HepG2 (cell line): ENCODE results near the gene MAEA. TPM values are rescaled to one million over a fixed set of nuclear protein-coding genes. Genes with fewer than 3 reads are reported as not detected.

Experiments used
- ATAC-seq: fragments of 200-7000 bp; cut with Tn5 transposase; 3 replicates; pipeline ENCODE4 v1.9.1; 2020; ENCODE audit warnings: mild to moderate bottlenecking, moderate library complexity
- BruUV-seq: library from RNA; stranded (reverse); fragments of 400-500 nt; replicated peaks from 2 replicates; lab custom pipeline; 2021; lab: Mats Ljungman, UMichigan
- CTCF ChIA-PET: fragments of 300-600 bp; formaldehyde crosslinking; extraction: SDS; loops from one replicate; lab custom pipeline; 2021; ENCODE audit warnings: low total read pairs, inconsistent platforms, low intra/inter-chr PET ratio; lab: Yijun Ruan, JAX
- POLR2A ChIA-PET: fragments of 350-600 bp; sonication (Branson Sonifier 250); formaldehyde crosslinking; loops from one replicate; lab custom pipeline; 2020; ENCODE audit warnings: antibody characterized with exemption, inconsistent platforms; lab: Yijun Ruan, JAX
- DNase-seq: peaks from one replicate; pipeline ENCODE4 v3.0.0-alpha.2; 2015; ENCODE audit warnings: low spot score
- FAIRE-seq: peaks from 3 replicates; lab custom pipeline; 2011; peaks lifted over from hg19 to GRCh38; lab: Jason Lieb, UNC
- H2AFZ ChIP-seq: one replicate; pipeline ENCODE4 v1.6.1; 2011; ENCODE audit warnings: low read length, inconsistent platforms
- H3K27ac ChIP-seq: fragments of 300-600 bp; 3 replicates; pipeline ENCODE4 v1.8.0; 2011; ENCODE audit warnings: mixed run types, mild to moderate bottlenecking, mixed read lengths, low read length, inconsistent platforms; ENCODE audit not compliant: insufficient read depth; ENCODE audit errors: extremely low read length
- H3K27me3 ChIP-seq, 2 experiments: fragments of 200-600 bp in 1 of 2; 2 replicates in 1 of 2; 3 replicates in 1 of 2; pipeline versions ENCODE4 v1.6.0 to v1.8.0; 2011; ENCODE audit warnings: low read length in 2 of 2, mild to moderate bottlenecking in 2 of 2, moderate library complexity in 2 of 2, inconsistent platforms in 1 of 2; ENCODE audit not compliant: insufficient read depth in 2 of 2, control insufficient read depth in 1 of 2
- H3K36me3 ChIP-seq, 2 experiments: fragments of 200-600 bp in 1 of 2; replicated peaks in 1 of 2; 2 replicates in 1 of 2; 3 replicates in 1 of 2; pipeline versions ENCODE4 v1.5.1 to v1.8.0; 2011; ENCODE audit warnings: low read length in 2 of 2, inconsistent platforms in 1 of 2; ENCODE audit not compliant: insufficient read depth in 2 of 2, control insufficient read depth in 1 of 2
- H3K4me1 ChIP-seq: 2 replicates; pipeline ENCODE4 v1.5.1; 2012; ENCODE audit warnings: low read length, inconsistent platforms; ENCODE audit not compliant: insufficient read depth
- H3K4me2 ChIP-seq: 2 replicates; pipeline ENCODE4 v1.6.0; 2011; ENCODE audit warnings: low read depth, low read length, inconsistent platforms
- H3K4me3 ChIP-seq, 3 experiments: fragments of 200-600 bp in 1 of 3; sonication (generic), shearing (Covaris generic) in 1 of 3; replicated peaks in 1 of 3; 2 replicates each; pipeline ENCODE4 v1.5.1; 2011 to 2016; ENCODE audit warnings: low read length in 3 of 3, inconsistent platforms in 2 of 3, low read depth in 2 of 3, mild to moderate bottlenecking in 2 of 3, control low read depth in 1 of 3, mixed read lengths in 1 of 3; ENCODE audit not compliant: insufficient read depth in 1 of 3
- H3K79me2 ChIP-seq: one replicate; pipeline ENCODE4 v1.6.1; 2011; ENCODE audit warnings: low read length, inconsistent platforms; ENCODE audit not compliant: insufficient read depth
- H3K9ac ChIP-seq: 2 replicates; pipeline ENCODE4 v1.6.0; 2011; ENCODE audit warnings: mild to moderate bottlenecking, low read depth, low read length, inconsistent platforms; ENCODE audit not compliant: insufficient read depth
- H3K9me3 ChIP-seq: 2 replicates; pipeline ENCODE4 v1.5.1; 2012; ENCODE audit warnings: mild to moderate bottlenecking, low read length
- H4K20me1 ChIP-seq: 2 replicates; pipeline ENCODE4 v1.6.0; 2011; ENCODE audit warnings: inconsistent platforms, mild to moderate bottlenecking, low read length, moderate library complexity; ENCODE audit not compliant: insufficient read depth
- ATF7-NPFF ChIP-seq: sonication (generic); formaldehyde crosslinking; IDR thresholded peaks from 2 replicates; pipeline ENCODE4 v1.8.1; 2023; ENCODE audit warnings: mild to moderate bottlenecking, low read depth, missing genetic modification reagents, moderate library complexity
- MAF1 ChIP-seq: sonication (generic); formaldehyde crosslinking; IDR thresholded peaks from 2 replicates; pipeline ENCODE4 v1.5.0; 2020; ENCODE audit warnings: missing genetic modification reagents, borderline replicate concordance
- NCOA5 ChIP-seq: sonication (generic); formaldehyde crosslinking; IDR thresholded peaks from 2 replicates; pipeline ENCODE4 v1.4.0; 2020; ENCODE audit warnings: missing genetic modification reagents
- NKX3-1 ChIP-seq: sonication (generic); formaldehyde crosslinking; IDR thresholded peaks from 2 replicates; pipeline ENCODE4 v1.5.0; 2020; ENCODE audit warnings: missing genetic modification reagents
- RFX3 ChIP-seq: IDR thresholded peaks from 2 replicates; pipeline ENCODE4 v1.6.1; 2016; ENCODE audit warnings: missing biosample characterization, missing genetic modification reagents
- RORA ChIP-seq: sonication (generic); formaldehyde crosslinking; IDR thresholded peaks from 2 replicates; pipeline ENCODE4 v1.5.0; 2020; ENCODE audit warnings: mild to moderate bottlenecking, missing genetic modification reagents, moderate library complexity
- RXRA ChIP-seq: sonication (generic); formaldehyde crosslinking; IDR thresholded peaks from 2 replicates; pipeline ENCODE4 v1.5.1; 2020; ENCODE audit warnings: missing genetic modification reagents
- SIN3B ChIP-seq: fragments of 150-350 bp; IDR thresholded peaks from 2 replicates; pipeline ENCODE4 v1.6.1; 2014; ENCODE audit warnings: low read length
- SRSF4 ChIP-seq: fragments of 200-400 bp; formaldehyde crosslinking; IDR thresholded peaks from one replicate; pipeline ENCODE4 v1.6.1; 2018; ENCODE audit warnings: mild to moderate bottlenecking, low read depth, low read length, moderate library complexity; ENCODE audit not compliant: poor library complexity, severe bottlenecking
- TP53 ChIP-seq: sonication (generic); formaldehyde crosslinking; conservative IDR thresholded peaks from 2 replicates; pipeline ENCODE4 v1.4.0; 2020; ENCODE audit warnings: missing genetic modification reagents
- ZFYVE20 ChIP-seq: sonication (generic); formaldehyde crosslinking; IDR thresholded peaks from 2 replicates; pipeline ENCODE4 v1.8.0; 2023; ENCODE audit warnings: low read depth, mild to moderate bottlenecking, moderate library complexity, missing genetic modification reagents, borderline replicate concordance
- ZKSCAN5 ChIP-seq: sonication (generic); formaldehyde crosslinking; IDR thresholded peaks from 2 replicates; pipeline ENCODE4 v1.5.1; 2020; ENCODE audit warnings: mild to moderate bottlenecking, missing genetic modification reagents
- ZNF337 ChIP-seq: sonication (generic); formaldehyde crosslinking; IDR thresholded peaks from 2 replicates; pipeline ENCODE4 v1.5.1; 2020; ENCODE audit warnings: missing genetic modification reagents, low read depth, mild to moderate bottlenecking, borderline replicate concordance
- ZNF431 ChIP-seq: sonication (generic); formaldehyde crosslinking; IDR thresholded peaks from 2 replicates; pipeline ENCODE4 v1.9.0; 2022; ENCODE audit warnings: missing genetic modification reagents, low read depth, mild to moderate bottlenecking, borderline replicate concordance
- ZNF644 ChIP-seq: IDR thresholded peaks from 2 replicates; pipeline ENCODE4 v1.6.1; 2016; ENCODE audit warnings: low read depth
- WGBS: methylation state at CpG from one replicate; pipeline ENCODE4 v1.1.6; 2017; ENCODE audit warnings: low lambda C conversion rate; 5-methylcytosine and 5-hydroxymethylcytosine counted together
- in situ Hi-C: cut with HindIII; loops from 2 replicates; pipeline ENCODE4 v1.10.0; 2017; ENCODE audit warnings: low pct_unique_long_range_greater_than_20kb; ENCODE audit not compliant: extremely low pct_ligation_motif_present
- intact Hi-C: fragments of 100-400 bp; cut with micrococcal nuclease; formaldehyde crosslinking; loops from one replicate; pipeline ENCODE4 v1.10.0; 2022; ENCODE audit not compliant: unreplicated experiment
- polyA plus RNA-seq, 8 experiments: library from polyadenylated mRNA; depleted of rRNA in 3 of 8; stranded (reverse) in 7 of 8; unstranded in 1 of 8; fragments of >200 nt; fragmentation: Illumina TruSeq in 4 of 8; extraction: Trizol in 4 of 8; gene quantifications; 2 replicates each; pipeline versions ENCODE4 v1.2.1 to v1.2.3, GENCODE V29; 2011 to 2016; ENCODE audit warnings: low read depth in 4 of 8, missing spikeins in 1 of 8, mixed read lengths in 1 of 8; ENCODE audit not compliant: insufficient read depth in 1 of 8
- total RNA-seq, 5 experiments: library from RNA; depleted of rRNA; stranded (reverse); fragments of >200 nt; fragmentation: Illumina TruSeq; extraction: Trizol; gene quantifications; 2 replicates each; pipeline ENCODE4 v1.2.3, GENCODE V29; 2016; ENCODE audit warnings: low read depth in 1 of 5
- TF ChIP-seq, protein P1 (sequence below): sonication (generic); formaldehyde crosslinking; IDR thresholded peaks from 2 replicates; pipeline ENCODE4 v1.4.0; 2020; ENCODE audit warnings: missing genetic modification reagents
- TF ChIP-seq, protein P2 (sequence below): sonication (generic); formaldehyde crosslinking; IDR thresholded peaks from 2 replicates; pipeline ENCODE4 v1.8.1; 2022; ENCODE audit warnings: mild to moderate bottlenecking, missing genetic modification reagents
- TF ChIP-seq, protein P3 (sequence below): sonication (generic); formaldehyde crosslinking; IDR thresholded peaks from 2 replicates; pipeline ENCODE4 v1.4.0; 2020; ENCODE audit warnings: missing genetic modification reagents

MAEA gene
- total and polyA plus RNA-seq, 2 of the 13 experiments (the other 11 are each of a cell fraction or from before 2014, with no cell fraction given): 52.0 to 57.1 TPM

DNA sequence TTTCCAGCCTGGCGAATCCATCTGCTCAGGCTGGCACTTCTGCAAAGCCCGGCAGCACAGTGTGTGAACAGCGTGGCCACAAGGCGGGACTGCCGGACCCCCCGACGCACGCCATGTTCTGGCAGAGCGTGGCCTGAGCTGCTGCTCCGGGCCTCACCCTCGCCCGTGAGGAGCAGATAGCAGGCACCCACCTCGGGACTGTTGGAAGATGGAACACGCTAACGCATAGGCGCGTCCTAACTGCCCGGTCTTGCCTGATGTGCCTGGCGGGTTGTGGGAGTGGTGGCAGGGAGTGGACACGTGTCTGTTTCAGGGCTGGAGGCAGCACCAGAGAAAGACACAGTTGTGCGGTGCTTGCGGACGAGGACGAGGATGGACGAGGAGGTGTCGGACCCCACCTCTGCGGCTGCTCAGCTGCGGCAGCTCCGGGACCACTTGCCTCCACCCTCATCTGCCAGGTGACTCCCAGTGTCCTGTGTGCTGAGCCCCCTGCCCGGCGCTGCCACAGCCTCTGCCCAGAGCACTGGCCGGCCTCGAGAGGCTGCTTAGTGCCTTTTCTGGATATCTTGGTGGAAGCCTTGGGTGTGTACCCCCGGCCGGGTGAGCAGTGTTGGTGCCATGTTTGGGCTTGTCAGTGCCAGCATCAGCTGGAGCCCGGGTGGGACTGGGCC, 85.5 kb downstream of the MAEA start (continued):
- TF ChIP-seq, protein P1, sequence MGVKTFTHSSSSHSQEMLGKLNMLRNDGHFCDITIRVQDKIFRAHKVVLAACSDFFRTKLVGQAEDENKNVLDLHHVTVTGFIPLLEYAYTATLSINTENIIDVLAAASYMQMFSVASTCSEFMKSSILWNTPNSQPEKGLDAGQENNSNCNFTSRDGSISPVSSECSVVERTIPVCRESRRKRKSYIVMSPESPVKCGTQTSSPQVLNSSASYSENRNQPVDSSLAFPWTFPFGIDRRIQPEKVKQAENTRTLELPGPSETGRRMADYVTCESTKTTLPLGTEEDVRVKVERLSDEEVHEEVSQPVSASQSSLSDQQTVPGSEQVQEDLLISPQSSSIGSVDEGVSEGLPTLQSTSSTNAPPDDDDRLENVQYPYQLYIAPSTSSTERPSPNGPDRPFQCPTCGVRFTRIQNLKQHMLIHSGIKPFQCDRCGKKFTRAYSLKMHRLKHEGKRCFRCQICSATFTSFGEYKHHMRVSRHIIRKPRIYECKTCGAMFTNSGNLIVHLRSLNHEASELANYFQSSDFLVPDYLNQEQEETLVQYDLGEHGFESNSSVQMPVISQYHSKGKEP (CRISPR knock-in tag): no peak
- TF ChIP-seq ZFYVE20 (CRISPR knock-in tag) (no peak), SIN3B (no peak), ZNF337 (CRISPR knock-in tag) (no peak), RXRA (CRISPR knock-in tag) (no peak)
- TF ChIP-seq, all 625 proteins: peak for 0

DNA sequence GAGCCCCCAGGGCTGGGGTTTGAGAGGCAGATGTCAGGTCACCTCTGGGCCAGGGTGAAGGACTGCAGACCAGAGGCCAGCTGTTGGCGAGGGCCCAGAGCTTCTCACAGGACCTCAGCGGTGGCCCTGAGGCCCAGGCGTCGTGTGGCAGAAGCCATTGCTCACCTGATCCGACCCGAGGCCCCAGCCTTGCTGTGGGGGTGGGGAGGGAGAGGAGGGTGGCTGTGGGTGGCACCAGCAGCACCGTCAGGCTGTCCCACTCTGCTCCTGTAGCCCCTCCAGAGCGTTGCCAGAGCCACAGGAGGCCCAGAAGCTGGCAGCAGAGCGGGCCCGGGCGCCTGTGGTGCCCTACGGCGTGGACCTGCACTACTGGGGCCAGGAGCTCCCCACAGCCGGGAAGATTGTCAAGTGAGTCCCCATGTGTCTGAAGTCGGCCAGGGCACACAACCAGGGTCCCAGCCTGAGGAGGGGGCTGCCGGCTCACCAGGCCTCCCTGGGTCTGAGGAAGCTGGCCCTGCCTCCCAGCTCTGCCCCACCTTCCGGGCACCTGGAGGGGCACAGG, 86.2 kb downstream of the MAEA start:
- in situ Hi-C loops (no loop called here), intact Hi-C loops (no loop called here)
- FAIRE-seq (no peak), ATAC-seq (no peak), DNase-seq (no peak)
- no CpG with 5 or more reads among the region's 17 CpGs for WGBS
- no peaks in the 10 kb centered on the region for H3K4me1 ChIP-seq
- H3K4me2 ChIP-seq: no peak overlapping the region
- no peaks in the 10 kb centered on the region for H4K20me1 ChIP-seq
- no TSS peak for BruUV-seq
- no peak overlapping the region for H3K4me3 ChIP-seq
- CTCF ChIA-PET: no interaction called here
- peaks cover 2 to 22% of the 10 kb centered on the region in 2 experiments; a peak in 4 of 5 replicates for H3K36me3 ChIP-seq
- no peak overlapping the region for H2AFZ ChIP-seq
- no peaks in the 10 kb centered on the region for H3K27me3 ChIP-seq
- H3K9me3 ChIP-seq: no peaks in the 10 kb centered on the region
- H3K79me2 ChIP-seq: no peaks in the 10 kb centered on the region
- no peak overlapping the region for H3K27ac ChIP-seq
- H3K9ac ChIP-seq: no peak overlapping the region
- POLR2A ChIA-PET: interaction anchor here (1.4 kb wide), 1 partner anchor 16 kb away, joined by 3 read pairs; no protein-coding TSS in a partner anchor
- no peak for TF ChIP-seq SRSF4
- no peak for TF ChIP-seq TP53 (CRISPR knock-in tag)
- no peak for TF ChIP-seq ZKSCAN5
- TF ChIP-seq ZNF644: no peak
- TF ChIP-seq RORA (CRISPR knock-in tag): no peak
- TF ChIP-seq, protein P2, sequence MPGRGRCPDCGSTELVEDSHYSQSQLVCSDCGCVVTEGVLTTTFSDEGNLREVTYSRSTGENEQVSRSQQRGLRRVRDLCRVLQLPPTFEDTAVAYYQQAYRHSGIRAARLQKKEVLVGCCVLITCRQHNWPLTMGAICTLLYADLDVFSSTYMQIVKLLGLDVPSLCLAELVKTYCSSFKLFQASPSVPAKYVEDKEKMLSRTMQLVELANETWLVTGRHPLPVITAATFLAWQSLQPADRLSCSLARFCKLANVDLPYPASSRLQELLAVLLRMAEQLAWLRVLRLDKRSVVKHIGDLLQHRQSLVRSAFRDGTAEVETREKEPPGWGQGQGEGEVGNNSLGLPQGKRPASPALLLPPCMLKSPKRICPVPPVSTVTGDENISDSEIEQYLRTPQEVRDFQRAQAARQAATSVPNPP (CRISPR knock-in tag): no peak
- no peak for TF ChIP-seq NCOA5
- TF ChIP-seq ATF7-NPFF: no peak
- TF ChIP-seq MAF1 (CRISPR knock-in tag): no peak
- TF ChIP-seq, protein P3, sequence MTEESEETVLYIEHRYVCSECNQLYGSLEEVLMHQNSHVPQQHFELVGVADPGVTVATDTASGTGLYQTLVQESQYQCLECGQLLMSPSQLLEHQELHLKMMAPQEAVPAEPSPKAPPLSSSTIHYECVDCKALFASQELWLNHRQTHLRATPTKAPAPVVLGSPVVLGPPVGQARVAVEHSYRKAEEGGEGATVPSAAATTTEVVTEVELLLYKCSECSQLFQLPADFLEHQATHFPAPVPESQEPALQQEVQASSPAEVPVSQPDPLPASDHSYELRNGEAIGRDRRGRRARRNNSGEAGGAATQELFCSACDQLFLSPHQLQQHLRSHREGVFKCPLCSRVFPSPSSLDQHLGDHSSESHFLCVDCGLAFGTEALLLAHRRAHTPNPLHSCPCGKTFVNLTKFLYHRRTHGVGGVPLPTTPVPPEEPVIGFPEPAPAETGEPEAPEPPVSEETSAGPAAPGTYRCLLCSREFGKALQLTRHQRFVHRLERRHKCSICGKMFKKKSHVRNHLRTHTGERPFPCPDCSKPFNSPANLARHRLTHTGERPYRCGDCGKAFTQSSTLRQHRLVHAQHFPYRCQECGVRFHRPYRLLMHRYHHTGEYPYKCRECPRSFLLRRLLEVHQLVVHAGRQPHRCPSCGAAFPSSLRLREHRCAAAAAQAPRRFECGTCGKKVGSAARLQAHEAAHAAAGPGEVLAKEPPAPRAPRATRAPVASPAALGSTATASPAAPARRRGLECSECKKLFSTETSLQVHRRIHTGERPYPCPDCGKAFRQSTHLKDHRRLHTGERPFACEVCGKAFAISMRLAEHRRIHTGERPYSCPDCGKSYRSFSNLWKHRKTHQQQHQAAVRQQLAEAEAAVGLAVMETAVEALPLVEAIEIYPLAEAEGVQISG (CRISPR knock-in tag): no peak
- TF ChIP-seq NKX3-1 (CRISPR knock-in tag): no peak
- no peak for TF ChIP-seq ZNF431 (CRISPR knock-in tag)
- no peak for TF ChIP-seq ZNF337 (CRISPR knock-in tag)
- TF ChIP-seq RFX3: no peak
